GM13977 (cell line): ENCODE data around the gene SIGLEC7.

Experiments used
- DNase-seq: peaks from one replicate; pipeline ENCODE4 v3.0.0; 2012; ENCODE audit warnings: low spot score
- in situ Hi-C: fragments of 300-500 bp; cut with MboI; formaldehyde crosslinking; loops from one replicate; pipeline ENCODE4 v1.12.0; 2022; ENCODE audit warnings: low sequenced_read_pairs, low pct_unique_long_range_greater_than_20kb, mixed read lengths, inconsistent platforms; ENCODE audit not compliant: unreplicated experiment
- TF ChIP-seq, protein P1 (sequence below): IDR thresholded peaks from 2 replicates; pipeline ENCODE4 v1.5.1; 2012; ENCODE audit warnings: mild to moderate bottlenecking, control low read depth; ENCODE audit not compliant: insufficient read depth; ENCODE audit errors: extremely low read depth, missing control alignments

Gene SIGLEC7

DNA sequence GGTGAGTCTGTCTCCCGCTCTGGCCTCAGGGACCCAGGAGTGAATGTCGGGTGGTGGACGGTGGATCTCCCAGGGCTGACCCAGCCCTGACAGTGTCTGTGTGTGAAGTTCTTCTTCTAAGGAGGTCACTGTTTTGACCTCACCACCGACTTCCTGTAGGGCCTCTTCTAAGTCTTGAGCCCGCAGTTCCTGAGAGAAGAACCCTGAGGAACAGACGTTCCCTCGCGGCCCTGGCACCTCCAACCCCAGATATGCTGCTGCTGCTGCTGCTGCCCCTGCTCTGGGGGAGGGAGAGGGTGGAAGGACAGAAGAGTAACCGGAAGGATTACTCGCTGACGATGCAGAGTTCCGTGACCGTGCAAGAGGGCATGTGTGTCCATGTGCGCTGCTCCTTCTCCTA, at the start of gene SIGLEC7:
SIGLEC7 (plus strand) TSS at position 183 of the 400 bp plus-strand sequence; CDS start at position 252, 69 bp downstream.
- no peak for DNase-seq
- in situ Hi-C loops = no loop called here

GRCh38 chr19:51093101-51093500, 49.0 kb upstream of the SIGLEC7 start:
- in situ Hi-C loops = no loop called here
- DNase-seq = no peak
- TF ChIP-seq, protein P1, sequence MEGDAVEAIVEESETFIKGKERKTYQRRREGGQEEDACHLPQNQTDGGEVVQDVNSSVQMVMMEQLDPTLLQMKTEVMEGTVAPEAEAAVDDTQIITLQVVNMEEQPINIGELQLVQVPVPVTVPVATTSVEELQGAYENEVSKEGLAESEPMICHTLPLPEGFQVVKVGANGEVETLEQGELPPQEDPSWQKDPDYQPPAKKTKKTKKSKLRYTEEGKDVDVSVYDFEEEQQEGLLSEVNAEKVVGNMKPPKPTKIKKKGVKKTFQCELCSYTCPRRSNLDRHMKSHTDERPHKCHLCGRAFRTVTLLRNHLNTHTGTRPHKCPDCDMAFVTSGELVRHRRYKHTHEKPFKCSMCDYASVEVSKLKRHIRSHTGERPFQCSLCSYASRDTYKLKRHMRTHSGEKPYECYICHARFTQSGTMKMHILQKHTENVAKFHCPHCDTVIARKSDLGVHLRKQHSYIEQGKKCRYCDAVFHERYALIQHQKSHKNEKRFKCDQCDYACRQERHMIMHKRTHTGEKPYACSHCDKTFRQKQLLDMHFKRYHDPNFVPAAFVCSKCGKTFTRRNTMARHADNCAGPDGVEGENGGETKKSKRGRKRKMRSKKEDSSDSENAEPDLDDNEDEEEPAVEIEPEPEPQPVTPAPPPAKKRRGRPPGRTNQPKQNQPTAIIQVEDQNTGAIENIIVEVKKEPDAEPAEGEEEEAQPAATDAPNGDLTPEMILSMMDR = no peak

More for the DNA sequence above, at the start of gene SIGLEC7:
- TF ChIP-seq, protein P1 = no peak

- peak; percentile 19 for DNase-seq
- in situ Hi-C loops = no loop called here
- TF ChIP-seq, protein P1 = no peak
Measured at GRCh38 chr19:51093510-51094345, 48.4 kb upstream of the SIGLEC7 start.

DNA sequence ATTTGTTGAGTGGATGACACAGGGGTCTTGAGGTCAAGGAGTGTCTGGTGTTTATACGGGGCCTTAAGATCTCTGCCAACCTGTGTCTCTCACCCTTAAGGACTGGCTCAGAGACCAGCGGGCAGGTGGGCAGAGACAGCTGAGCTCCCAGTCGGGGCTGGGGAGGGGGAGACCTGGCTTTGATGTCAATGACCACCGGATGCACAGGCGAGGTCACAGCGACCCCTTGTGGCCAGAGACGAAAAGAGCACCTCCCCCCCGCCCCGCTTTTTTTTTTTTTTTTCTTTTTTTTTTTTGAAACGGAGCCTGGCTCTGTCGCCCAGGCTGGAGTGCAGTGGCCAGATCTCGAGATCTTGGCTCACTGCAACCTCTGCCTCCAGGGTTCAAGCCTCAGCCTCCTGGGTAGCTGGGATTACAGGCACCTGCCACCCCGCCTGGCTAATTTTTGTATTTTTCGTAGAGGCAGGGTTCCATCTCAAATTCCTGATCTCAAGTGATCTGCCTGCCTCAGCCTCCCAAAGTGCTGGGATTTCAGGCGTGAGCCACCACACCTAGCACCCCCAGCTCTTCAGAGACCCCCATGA, 47.3 kb upstream of the SIGLEC7 start:
- peak; percentile 71 for DNase-seq
- in situ Hi-C loops = no loop called here
- TF ChIP-seq, protein P1 = peak; percentile 67

GRCh38 chr19:51096473-51097165, 45.5 kb upstream of the SIGLEC7 start:
- TF ChIP-seq, protein P1 = peak; percentile 29
- in situ Hi-C loops = no loop called here
- DNase-seq = peak; percentile 29

- TF ChIP-seq, protein P1 = peak; percentile 90
- DNase-seq = peak; percentile 90
- in situ Hi-C loops = no loop called here
Measured at GRCh38 chr19:51097166-51097738, 44.8 kb upstream of the SIGLEC7 start.
